Osteocyte (in vitro differentiated cells): ENCODE data around the gene CLRN1. TPM values are rescaled to one million over a fixed set of nuclear protein-coding genes. Genes with fewer than 3 reads are reported as not detected.

Experiments
- DNase-seq: peaks from one replicate; pipeline ENCODE4 v3.0.0; 2021; ENCODE audit warnings: mixed read lengths; ENCODE audit not compliant: unreplicated experiment; ENCODE audit errors: extremely low spot score
- H3K27ac Mint-ChIP-seq: one replicate; pipeline ENCODE4 v1.8.0; 2021; ENCODE audit warnings: mild to moderate bottlenecking, mixed read lengths; ENCODE audit not compliant: unreplicated experiment
- H3K27me3 Mint-ChIP-seq: one replicate; pipeline ENCODE4 v1.8.0; 2021; ENCODE audit warnings: mixed read lengths; ENCODE audit not compliant: unreplicated experiment
- H3K36me3 Mint-ChIP-seq: one replicate; pipeline ENCODE4 v1.8.0; 2021; ENCODE audit warnings: mixed read lengths; ENCODE audit not compliant: unreplicated experiment
- H3K4me1 Mint-ChIP-seq: one replicate; pipeline ENCODE4 v1.8.0; 2021; ENCODE audit warnings: mixed read lengths; ENCODE audit not compliant: unreplicated experiment
- H3K4me3 Mint-ChIP-seq: one replicate; pipeline ENCODE4 v1.8.0; 2021; ENCODE audit warnings: mild to moderate bottlenecking, moderate library complexity, mixed read lengths; ENCODE audit not compliant: unreplicated experiment
- H3K9me3 Mint-ChIP-seq: one replicate; pipeline ENCODE4 v1.8.0; 2021; ENCODE audit warnings: mixed read lengths; ENCODE audit not compliant: unreplicated experiment
- total RNA-seq: library from RNA; stranded (reverse); gene quantifications from 2 replicates; pipeline ENCODE4 v1.2.1, GENCODE V29; 2021
- TF ChIP-seq, protein P1 (sequence below): fragments of 200-600 bp; sonication (generic); IDR thresholded peaks from 2 replicates; pipeline ENCODE4 v1.5.0; 2021; ENCODE audit warnings: antibody characterized with exemption, mild to moderate bottlenecking, moderate library complexity

CLRN1 gene
- total RNA-seq, 1 donor from 2014 or later = not detected

- peaks cover 65% of the 10 kb centered on the region for H3K27me3 Mint-ChIP-seq
- H3K9me3 Mint-ChIP-seq = no peaks in the 10 kb centered on the region
- TF ChIP-seq, protein P1, sequence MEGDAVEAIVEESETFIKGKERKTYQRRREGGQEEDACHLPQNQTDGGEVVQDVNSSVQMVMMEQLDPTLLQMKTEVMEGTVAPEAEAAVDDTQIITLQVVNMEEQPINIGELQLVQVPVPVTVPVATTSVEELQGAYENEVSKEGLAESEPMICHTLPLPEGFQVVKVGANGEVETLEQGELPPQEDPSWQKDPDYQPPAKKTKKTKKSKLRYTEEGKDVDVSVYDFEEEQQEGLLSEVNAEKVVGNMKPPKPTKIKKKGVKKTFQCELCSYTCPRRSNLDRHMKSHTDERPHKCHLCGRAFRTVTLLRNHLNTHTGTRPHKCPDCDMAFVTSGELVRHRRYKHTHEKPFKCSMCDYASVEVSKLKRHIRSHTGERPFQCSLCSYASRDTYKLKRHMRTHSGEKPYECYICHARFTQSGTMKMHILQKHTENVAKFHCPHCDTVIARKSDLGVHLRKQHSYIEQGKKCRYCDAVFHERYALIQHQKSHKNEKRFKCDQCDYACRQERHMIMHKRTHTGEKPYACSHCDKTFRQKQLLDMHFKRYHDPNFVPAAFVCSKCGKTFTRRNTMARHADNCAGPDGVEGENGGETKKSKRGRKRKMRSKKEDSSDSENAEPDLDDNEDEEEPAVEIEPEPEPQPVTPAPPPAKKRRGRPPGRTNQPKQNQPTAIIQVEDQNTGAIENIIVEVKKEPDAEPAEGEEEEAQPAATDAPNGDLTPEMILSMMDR = no peak
- H3K36me3 Mint-ChIP-seq = peaks cover 2% of the 10 kb centered on the region
- H3K4me3 Mint-ChIP-seq = no peak overlapping the region
- no peak for DNase-seq
- no peak overlapping the region for H3K27ac Mint-ChIP-seq
- no peaks in the 10 kb centered on the region for H3K4me1 Mint-ChIP-seq
Observed at GRCh38 chr3:150961949-150962348, 10.6 kb downstream of the CLRN1 start.

- H3K27me3 Mint-ChIP-seq = peaks cover 66% of the 10 kb centered on the region
- no peak for DNase-seq
- TF ChIP-seq, protein P1 = no peak
- H3K4me3 Mint-ChIP-seq = no peak overlapping the region
- H3K27ac Mint-ChIP-seq = no peak overlapping the region
- H3K4me1 Mint-ChIP-seq = no peaks in the 10 kb centered on the region
- peaks cover 2% of the 10 kb centered on the region for H3K36me3 Mint-ChIP-seq
- no peaks in the 10 kb centered on the region for H3K9me3 Mint-ChIP-seq
Observed at GRCh38 chr3:150960708-150961684, 11.5 kb downstream of the CLRN1 start.

- H3K4me3 Mint-ChIP-seq = no peak overlapping the region
- DNase-seq = no peak
- H3K9me3 Mint-ChIP-seq = no peaks in the 10 kb centered on the region
- no peaks in the 10 kb centered on the region for H3K4me1 Mint-ChIP-seq
- H3K36me3 Mint-ChIP-seq = peaks cover 2% of the 10 kb centered on the region
- TF ChIP-seq, protein P1 = no peak
- H3K27ac Mint-ChIP-seq = no peak overlapping the region
- H3K27me3 Mint-ChIP-seq = peaks cover 76% of the 10 kb centered on the region
Observed at GRCh38 chr3:150958683-150959082, 13.8 kb downstream of the CLRN1 start.

GRCh38 chr3:150956376-150956775, 16.2 kb downstream of the CLRN1 start:
- H3K27ac Mint-ChIP-seq = no peak overlapping the region
- H3K27me3 Mint-ChIP-seq = peaks cover 74% of the 10 kb centered on the region
- H3K9me3 Mint-ChIP-seq = no peaks in the 10 kb centered on the region
- no peaks in the 10 kb centered on the region for H3K4me1 Mint-ChIP-seq
- H3K36me3 Mint-ChIP-seq = peaks cover 2% of the 10 kb centered on the region
- H3K4me3 Mint-ChIP-seq = no peak overlapping the region
- TF ChIP-seq, protein P1 = no peak
- no peak for DNase-seq

- H3K36me3 Mint-ChIP-seq = no peaks in the 10 kb centered on the region
- TF ChIP-seq, protein P1 = no peak
- peaks cover 71% of the 10 kb centered on the region for H3K27me3 Mint-ChIP-seq
- H3K9me3 Mint-ChIP-seq = no peaks in the 10 kb centered on the region
- H3K27ac Mint-ChIP-seq = no peak overlapping the region
- DNase-seq = no peak
- no peaks in the 10 kb centered on the region for H3K4me1 Mint-ChIP-seq
- H3K4me3 Mint-ChIP-seq = no peak overlapping the region
Observed at GRCh38 chr3:150951923-150952322, 20.6 kb downstream of the CLRN1 start.
